Measurements from ENCODE around the gene RAP1B. TPM values are rescaled to one million over a fixed set of nuclear protein-coding genes. Genes with fewer than 3 reads are reported as not detected.

Gene RAP1B
- total RNA-seq, 1 donor from 2014 or later, result 198 TPM

Other genes starting within 250 kb of the RAP1B start
- gene NUP107, start 76.1 kb downstream of the RAP1B start, total RNA-seq, result 56.5 and 75.8 TPM in 2 replicates
- 4.6 and 14.0 TPM in 2 replicates for gene SLC35E3, start 135.3 kb downstream of the RAP1B start, total RNA-seq
- gene MDM2, start 197.3 kb downstream of the RAP1B start, total RNA-seq, result 201 and 318 TPM in 2 replicates

All from dermis blood vessel endothelial cell (primary cell).